OCI-LY3 (cell line): ENCODE measurements around the gene SND1.

Experiments used
- EZH2phosphoT487 ChIP-seq: fragments of 200-600 bp; shearing (Covaris generic); IDR thresholded peaks from 2 replicates; pipeline ENCODE4 v1.6.1; 2018; ENCODE audit warnings: antibody characterized with exemption, mixed run types, low read depth
- TF ChIP-seq, protein P1 (sequence below): fragments of 200-600, 300-600 bp; sonication (generic); IDR thresholded peaks from 2 replicates; pipeline ENCODE4 v1.5.1; 2014; ENCODE audit warnings: antibody characterized with exemption, low read length, low read depth

DNA sequence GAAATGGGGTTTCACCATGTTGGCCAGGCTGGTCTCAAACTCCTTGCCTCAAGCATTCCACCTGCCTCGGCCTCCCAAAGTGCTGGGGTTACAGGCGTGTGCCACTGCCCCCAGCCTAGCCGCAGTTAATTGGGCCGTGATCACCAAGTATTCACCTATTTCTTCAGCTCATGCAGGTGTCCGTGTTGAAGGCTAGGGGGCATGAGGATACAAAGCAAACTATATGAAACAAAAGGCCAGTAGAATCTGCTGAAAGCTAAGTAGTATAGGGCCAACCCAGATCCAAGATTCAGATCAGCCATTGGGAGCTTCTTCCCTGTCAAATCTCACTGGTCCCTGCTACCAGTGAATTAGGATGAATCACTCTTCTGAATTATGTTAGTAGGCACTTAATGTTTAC lies 305.9 kb downstream of the SND1 start:
- TF ChIP-seq, protein P1, sequence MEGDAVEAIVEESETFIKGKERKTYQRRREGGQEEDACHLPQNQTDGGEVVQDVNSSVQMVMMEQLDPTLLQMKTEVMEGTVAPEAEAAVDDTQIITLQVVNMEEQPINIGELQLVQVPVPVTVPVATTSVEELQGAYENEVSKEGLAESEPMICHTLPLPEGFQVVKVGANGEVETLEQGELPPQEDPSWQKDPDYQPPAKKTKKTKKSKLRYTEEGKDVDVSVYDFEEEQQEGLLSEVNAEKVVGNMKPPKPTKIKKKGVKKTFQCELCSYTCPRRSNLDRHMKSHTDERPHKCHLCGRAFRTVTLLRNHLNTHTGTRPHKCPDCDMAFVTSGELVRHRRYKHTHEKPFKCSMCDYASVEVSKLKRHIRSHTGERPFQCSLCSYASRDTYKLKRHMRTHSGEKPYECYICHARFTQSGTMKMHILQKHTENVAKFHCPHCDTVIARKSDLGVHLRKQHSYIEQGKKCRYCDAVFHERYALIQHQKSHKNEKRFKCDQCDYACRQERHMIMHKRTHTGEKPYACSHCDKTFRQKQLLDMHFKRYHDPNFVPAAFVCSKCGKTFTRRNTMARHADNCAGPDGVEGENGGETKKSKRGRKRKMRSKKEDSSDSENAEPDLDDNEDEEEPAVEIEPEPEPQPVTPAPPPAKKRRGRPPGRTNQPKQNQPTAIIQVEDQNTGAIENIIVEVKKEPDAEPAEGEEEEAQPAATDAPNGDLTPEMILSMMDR: no peak
- no peak for TF ChIP-seq EZH2phosphoT487
